Measurements from ENCODE around the gene HNRNPU. TPM values are rescaled to one million over a fixed set of nuclear protein-coding genes. Genes with fewer than 3 reads are reported as not detected.

The HNRNPU gene
- 389 to 411 TPM (median 398 TPM) in 5 replicates for total RNA-seq (2022; extraction: Qiagen RNA extraction)

GRCh38 chr1:244864253-244865027 lies at the start of gene HNRNPU:
HNRNPU (minus strand) TSS chr1:244864543; CDS start chr1:244864307, 236 bp downstream.

GRCh38 chr1:244835276-244836134 lies 28.8 kb downstream of the HNRNPU start, which contains the start of gene COX20:
COX20 (plus strand) TSS chr1:244835658; CDS start chr1:244835715, 57 bp downstream.

Other genes with a start within 250 kb of the HNRNPU start
- gene DESI2, start 211.4 kb downstream of the HNRNPU start, total RNA-seq (2022; extraction: Qiagen RNA extraction), result 27.2 to 34.6 TPM (median 31.9 TPM) in 5 replicates
- gene COX20, start 28.9 kb downstream of the HNRNPU start, total RNA-seq (2022; extraction: Qiagen RNA extraction), result 42.3 to 50.7 TPM (median 47.1 TPM) in 5 replicates

Measured in A549 treated with dexamethasone at 1 μM for 4 hours (cell line).